GM18909 (cell line): ENCODE results near the gene TARDBP.
"Not testable (repeated sequence)": the region's sequence is repeated elsewhere in the genome, so short reads cannot be mapped to it uniquely, and the experiment has no call there.

Experiments
- ATAC-seq: cut with Tn5 transposase; IDR thresholded peaks from one replicate; pipeline ENCODE4 v1.9.1; 2021; ENCODE audit warnings: mild to moderate bottlenecking; ENCODE audit not compliant: unreplicated experiment, poor library complexity

Gene TARDBP

DNA sequence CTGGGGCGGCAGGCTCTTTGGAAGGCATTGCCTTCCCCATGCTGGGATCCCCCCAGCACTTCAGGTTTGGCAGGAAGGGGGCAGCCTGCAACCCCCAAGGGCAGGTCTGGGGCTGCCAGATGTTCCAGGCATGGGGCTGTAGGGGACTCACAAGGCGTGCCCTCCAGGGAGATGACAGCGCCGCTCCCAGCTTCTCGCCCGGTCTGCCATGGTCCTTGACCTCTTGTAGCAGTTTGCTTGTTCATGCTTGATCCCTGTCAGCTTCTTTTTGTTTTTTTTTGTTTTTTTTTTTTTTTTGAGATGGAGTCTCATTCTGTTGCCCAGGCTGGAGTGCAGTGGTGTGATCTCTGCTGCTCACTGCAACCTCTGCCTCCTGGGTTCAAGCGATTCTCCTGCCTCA, 21.6 kb upstream of the TARDBP start:
- no peak for ATAC-seq

DNA sequence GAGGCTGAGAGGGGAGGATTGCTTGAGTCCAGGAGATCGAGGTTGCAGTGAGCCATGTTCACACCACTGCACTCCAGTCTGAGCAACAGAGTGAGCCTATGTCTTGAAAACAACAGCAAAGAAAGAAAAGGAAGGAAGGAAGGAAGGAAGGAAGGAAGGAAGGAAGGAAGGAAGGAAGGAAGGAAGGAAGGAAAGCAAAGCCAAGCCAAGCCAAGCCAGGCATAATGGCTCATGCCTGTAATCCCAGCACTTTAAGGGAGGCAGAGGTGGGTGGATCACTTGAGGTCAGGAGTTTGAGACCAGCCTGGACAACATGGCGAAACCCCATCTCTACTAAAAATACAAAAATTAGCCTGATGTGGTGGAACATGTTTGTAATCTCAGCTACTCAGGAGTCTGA, 20.4 kb upstream of the TARDBP start:
- ATAC-seq, result not testable (repeated sequence)

DNA sequence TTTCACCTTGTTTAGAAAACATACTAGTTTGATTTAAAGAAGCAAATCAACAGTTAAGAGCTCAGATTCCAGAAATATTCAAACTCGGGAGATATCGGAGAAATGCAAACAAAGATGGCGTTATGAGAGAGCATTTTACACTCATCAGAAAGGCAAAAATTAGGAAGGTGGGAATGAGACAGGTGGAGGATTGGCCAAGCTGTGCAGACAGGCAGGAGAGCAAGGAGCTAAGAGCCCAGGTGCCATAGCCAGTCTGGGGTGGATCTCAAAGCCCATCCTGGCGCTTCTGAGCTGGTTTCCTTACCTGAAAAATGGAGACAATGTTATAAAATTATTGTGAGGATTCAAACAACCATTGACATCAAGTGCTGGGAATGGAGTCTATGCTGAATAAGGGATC, 19.6 kb upstream of the TARDBP start:
- ATAC-seq, result no peak

DNA sequence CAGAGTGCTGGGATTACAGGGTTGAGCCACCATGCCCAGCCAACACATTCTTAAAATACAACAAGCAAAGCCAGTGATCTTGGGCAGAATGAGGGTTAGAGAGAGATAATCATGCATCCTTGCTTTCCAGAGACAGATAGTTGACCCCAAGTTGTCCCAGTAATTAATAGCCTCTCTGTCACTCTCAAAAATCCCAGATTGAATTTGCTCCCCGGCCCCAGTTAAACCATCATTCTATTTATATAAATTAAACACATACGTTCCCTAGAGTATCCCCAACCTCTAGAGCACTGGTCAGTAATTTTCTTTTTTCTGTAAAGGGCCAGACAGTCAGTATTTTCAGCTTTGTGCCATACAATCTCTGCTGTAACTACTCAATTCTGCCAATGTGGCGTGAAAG, 16.4 kb upstream of the TARDBP start:
- no peak for ATAC-seq

DNA sequence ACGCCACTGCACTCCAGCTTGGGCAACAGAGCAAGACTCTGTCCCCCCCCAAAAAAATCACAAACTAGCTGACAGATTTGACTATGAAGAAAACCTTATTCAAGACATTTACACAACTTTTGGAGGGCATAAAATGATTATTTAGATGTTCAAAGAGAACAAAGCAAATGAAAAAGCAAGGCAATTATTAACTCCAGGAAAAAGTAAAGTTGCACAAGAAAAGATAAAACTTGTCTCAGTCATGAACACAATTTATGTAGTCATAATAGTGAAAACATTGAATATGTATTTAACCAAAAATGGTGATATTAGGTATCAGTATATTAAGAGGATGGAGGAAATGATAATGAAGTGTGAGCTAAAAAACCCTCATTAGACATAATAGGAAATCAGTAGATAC, 11.9 kb upstream of the TARDBP start:
- no peak for ATAC-seq

DNA sequence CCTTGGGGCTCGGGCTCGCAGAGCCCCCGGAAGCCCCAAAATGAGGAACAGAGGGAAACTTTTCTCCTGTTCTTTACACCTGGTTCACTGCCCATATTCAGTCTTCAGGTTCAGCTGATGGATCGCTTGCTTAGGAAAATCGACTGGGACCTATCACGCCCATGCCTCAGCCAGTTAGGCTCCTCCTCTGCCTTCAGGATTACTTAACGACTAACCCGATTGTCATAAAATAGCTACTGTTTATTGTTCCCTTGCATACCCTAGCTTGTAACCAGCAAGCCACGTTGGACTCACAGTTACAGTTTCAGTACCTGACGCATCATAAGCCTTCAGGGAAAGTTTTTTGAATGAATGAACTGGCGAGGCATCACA, 692 bp downstream of the TARDBP start:
- ATAC-seq, result peak; percentile 1

DNA sequence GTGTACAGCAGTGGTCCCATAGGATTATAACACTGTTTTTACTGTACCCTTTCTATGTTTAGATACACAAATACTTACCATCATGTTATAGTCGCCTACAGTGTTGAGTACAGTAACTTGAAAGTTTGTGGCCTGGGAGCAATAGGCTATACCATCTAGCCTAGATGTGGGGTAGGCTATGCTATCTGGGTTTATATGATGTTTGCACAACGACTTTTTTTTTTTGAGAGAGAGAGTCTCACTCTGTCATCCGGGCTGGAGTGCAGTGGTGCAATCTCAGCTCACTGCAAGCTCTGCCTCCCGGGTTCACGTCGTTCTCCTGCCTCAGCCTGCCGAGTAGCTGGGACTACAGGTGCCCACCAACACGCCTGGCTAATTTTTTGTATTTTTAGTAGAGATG, 6.9 kb downstream of the TARDBP start:
- not testable (repeated sequence) for ATAC-seq

DNA sequence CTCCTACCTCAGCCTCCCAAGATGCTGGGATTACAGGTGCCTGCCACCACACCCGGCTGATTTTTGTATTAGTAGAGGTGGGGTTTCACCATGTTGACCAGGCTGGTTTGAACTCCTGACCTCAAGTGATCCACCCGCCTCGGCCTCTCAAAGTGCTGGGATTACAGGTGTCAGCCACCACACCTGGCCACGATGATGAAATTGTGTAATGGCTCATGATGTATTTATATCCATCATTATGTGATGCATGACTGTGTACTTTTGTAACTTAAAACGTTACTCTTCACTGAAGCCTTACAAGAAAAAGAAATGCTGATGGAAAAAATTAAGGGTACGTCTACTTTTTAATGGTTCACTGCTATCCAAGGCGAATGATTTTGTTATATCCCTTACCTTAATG, 7.5 kb downstream of the TARDBP start:
- no peak for ATAC-seq

DNA sequence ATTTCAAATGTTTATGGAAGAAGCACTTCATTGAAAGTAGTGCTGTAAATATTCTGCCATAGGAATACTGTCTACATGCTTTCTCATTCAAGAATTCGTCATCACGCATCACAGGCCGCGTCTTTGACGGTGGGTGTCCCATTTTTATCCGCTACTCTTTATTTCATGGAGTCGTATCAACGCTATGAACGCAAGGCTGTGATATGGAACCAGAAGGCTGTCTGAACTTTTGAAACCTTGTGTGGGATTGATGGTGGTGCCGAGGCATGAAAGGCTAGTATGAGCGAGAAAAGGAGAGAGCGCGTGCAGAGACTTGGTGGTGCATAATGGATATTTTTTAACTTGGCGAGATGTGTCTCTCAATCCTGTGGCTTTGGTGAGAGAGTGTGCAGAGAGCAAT, 10.7 kb downstream of the TARDBP start:
- ATAC-seq, result no peak

DNA sequence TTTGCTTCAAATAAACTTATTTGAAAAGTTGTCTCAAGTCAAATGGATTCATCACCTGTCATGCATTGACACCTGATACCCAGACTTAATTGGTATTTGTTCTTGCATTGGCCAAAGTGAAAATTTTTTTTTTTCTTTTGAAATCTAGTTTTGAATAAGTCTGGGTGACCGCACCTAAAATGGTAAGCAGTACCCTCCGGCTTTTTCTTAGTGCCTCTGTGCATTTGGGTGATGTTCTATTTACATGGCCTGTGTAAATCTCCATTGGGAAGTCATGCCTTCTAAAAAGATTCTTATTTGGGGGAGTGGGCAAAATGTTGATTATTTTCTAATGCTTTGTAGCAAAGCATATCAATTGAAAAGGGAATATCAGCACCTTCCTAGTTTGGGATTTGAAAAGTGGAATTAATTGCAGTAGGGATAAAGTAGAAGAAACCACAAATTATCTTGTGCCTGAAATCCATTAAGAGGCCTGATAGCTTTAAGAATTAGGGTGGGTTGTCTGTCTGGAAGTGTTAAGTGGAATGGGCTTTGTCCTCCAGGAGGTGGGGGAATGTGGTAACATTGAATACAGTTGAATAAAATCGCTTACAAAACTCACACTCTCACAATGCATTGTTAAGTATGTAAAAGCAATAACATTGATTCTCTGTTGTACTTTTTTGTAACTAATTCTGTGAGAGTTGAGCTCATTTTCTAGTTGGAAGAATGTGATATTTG, 11.9 kb downstream of the TARDBP start:
- ATAC-seq, result no peak

DNA sequence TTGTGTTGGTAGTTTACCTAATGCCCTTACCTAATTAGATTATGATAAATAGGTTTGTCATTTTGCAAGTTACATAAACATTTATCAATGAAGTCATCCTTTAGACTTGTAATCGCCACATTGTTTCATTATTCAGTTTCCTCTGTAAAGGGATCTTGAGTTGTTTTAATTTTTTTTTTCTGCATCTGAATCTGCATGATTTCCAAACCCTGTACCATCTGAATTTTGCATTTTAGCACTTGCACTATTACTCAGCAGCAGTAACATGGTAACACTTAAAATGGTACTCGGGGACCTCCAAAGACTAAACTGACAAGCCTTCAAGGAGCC, 12.4 kb downstream of the TARDBP start:
- ATAC-seq, result no peak

DNA sequence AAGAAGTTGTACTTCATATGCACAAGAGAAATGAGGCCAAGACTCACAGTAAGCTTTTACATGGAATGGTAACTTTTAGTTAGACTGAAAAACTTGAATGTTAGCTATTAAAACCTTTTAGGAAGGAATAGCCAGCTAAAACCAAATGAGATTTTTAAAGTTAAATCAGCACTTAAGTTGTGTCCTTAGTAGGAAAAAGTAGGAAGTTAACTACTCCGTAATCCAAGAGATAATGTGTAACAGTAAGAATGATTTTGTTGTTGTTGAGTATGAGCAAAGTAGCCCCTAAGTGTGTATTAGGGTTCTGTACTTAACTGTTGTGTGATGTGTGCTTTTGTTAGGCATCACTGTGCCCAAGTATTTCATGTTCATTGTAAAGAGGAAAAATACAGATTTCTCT, 13.2 kb downstream of the TARDBP start:
- ATAC-seq, result no peak

DNA sequence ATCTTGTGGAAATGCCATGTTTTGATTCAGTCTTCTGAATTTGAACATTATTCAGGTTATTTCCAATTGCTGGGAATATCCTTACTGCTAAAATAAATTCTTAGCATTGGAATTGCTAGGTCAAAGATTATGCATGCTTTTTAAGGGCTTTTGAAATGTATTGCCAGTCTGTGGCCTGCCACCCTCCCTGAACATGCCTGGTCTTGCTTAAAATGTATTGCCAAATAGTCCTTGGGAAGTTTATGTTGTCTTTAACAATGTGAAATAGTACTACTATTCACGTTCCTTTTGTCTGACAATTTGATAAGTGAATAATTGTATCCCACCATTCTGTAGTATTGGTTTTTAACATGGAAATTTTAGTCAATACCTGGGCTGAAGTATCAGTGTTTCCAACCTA, 13.6 kb downstream of the TARDBP start:
- no peak for ATAC-seq

DNA sequence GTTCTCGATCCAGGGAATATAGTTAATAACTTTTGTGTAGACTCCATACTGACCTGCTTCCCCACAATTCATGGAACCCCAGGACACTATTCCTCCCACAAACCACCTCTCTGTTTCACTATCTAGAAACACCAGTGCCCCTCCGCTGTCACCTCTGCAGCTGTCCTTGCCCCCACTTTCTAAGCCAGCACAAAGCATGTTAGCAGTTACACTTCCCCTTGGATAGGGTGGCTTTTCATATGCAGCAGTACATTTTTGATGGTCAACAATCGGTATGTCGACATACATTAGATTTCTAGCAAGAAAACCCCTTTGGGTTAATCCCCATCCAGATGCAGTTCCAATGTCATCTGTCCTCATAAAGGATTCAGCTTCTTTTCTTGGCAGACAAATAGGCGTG, 14.4 kb downstream of the TARDBP start:
- ATAC-seq, result no peak

DNA sequence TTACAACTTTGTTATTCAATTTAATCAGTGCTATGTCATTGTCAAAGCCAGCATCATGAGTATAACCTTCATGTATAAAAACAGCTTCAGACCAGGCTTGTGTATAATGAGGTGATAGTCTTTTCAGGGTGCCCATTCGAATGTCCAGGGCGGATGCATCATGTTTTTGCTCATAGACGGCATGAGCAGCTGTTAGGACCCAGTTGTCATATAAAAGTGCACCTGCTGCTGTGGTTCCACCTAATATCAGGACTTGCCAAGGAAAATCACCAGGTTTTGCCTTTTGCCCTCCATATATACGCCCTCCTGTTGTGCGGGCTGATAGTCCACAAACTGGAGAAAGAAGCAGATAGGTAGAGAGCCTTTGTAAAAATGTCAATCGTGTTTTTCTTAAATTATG, 14.9 kb downstream of the TARDBP start:
- no peak for ATAC-seq

DNA sequence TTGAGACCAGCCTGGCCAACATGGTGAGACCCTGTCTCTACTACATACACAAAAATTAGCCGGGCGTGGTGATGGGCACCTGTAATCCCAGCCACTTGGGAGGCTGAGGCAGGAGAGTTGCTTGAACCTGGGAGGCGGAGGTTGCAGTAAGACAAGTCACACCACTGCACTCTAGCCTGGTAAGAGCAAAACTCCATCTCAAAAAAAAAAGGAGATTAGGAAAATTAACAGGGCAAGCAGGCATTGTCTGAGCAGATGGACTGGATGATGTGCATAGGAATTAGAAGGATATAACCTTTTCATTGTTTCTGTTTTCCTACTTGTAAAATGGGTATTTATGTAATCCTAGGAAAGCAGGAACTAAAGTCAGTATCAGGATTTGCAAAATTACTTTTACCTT, 15.6 kb downstream of the TARDBP start:
- no peak for ATAC-seq

DNA sequence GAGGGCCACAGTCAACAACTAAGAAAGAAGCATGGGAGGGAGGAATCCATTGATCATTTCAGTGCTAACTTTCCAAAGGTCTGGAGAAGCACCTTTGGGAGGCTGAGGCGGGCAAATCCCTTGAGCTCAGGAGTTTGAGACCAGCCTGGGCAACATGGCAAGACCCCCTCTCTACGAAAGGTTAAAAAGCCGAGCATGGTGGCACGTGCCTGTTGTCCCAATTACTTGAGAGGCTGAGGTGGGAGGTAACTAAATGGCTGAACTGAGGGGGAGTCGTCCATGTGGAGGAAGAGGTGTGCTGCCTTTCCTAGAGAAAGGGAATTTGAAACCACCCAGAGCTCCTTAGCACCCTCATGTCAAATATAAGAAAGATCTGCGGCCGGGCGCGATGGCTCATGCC, 18.4 kb downstream of the TARDBP start:
- ATAC-seq, result no peak

DNA sequence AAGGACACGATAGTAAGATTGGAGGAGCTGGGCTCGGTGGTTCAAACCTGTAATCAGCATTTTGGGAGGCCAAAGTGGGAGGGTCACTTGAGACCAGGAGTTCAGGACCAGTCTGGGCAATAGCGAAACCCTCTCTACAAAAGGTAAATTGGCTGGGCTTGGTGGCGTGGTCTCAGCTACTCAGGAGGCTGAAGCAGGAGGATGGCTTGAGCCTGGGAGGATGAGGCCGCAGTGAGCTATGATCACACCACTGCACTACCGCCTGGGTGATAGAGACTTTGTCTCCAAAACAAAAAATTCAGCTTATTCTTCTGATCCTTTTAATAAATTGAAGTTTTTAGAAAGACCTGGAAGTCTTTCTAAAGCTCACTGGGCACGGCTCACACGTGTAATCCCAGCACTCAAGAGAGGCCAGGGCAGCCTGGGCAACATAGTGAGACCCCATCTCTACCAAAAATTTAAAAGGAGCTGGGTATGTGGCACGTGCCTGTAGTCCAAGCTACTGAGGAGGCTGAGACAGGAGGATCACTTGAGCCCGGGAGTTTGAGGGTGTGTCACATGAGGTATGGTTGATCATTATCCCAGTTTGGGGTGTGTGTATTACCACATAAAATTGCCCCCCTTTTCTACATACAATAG, 19.3 kb downstream of the TARDBP start:
- no peak for ATAC-seq

DNA sequence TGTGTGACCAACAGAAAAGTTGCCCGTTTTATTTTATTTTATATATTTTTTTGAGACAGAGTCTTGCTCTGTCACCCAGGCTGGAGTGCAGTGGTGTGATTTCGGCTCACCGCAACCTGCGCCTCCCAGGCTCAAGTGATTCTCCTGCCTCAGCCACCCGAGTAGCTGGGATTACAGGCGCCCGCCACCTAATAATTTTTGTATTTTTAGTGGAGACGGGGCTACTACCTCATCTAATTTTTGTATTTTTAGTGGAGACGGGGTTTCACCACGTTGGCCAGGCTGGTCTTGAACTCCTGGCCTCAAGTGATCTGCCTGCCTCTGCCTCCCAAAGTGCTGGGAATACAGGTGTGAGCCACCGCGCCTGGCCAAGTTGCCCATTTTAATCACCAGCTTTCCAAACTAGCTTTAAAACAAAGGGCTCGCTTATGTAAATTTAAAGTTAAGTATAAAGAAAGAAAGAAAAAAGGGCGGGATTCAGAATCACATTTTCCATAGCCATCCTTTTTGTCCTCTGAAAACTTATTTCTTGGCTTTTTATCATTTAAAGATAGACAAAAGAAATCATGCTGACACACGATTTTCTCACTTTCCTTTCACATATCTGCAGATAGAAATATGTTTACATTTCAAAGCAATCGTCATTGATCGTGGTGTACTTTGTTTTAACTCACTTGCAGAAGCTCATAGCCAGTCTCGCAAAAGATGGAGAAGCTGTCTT, 24.7 kb downstream of the TARDBP start:
- not testable (repeated sequence) for ATAC-seq

DNA sequence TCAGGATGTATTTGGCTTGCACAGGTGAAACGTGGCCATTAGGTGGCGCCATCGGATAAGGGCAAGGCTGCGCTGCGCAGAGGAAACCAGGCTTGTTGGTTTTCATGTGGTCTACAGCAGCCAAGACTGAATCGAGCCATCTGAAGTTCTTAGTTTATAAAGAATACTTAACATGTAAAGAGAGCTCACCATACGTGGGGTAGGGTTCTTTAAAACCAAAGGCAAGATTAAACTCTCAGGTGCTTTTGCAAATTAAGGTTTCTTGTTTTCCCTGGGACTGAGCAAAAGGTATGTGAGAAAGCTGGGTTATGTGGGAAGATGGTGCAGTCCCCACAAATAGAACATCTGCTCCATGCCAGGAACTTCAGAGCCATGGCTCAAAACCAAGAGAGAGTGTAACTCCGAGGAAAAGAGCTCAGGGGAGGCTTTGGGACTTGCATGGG, 25.3 kb downstream of the TARDBP start:
- ATAC-seq, result peak; percentile 48

DNA sequence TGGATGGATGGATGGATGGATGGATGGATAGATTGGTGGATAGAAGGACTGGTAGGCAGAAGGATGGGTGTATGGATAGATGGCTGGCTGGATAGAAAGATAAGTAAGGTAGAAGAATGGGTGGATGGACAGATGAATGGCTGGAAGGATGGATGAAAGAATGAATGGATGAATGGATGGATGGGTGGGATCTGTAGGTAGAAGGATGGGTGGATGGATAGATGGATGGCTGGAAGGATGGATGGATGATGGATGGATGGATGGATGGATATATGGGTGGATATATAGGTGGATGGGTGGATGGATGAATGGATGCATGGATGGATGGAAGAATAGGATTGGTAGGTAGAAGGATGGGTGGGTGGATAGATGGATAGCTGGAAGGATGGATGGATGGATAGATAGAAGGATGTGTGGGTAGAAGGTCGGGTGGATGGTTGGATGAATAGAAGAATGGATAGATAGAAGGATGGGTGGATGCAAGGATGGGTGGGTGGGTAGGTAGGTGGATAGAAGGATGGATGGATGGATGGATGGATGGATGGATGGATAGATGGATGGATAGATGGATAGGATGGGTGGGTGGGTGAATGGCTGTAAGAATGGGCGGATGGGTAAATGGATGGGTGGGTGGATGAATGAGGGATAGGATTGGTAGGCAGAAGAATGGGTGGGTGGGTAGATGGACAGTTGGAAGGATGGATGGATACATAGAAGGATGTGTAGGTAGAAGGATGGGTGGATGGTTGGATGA, 27.1 kb downstream of the TARDBP start:
- ATAC-seq, result no peak
